OCI-LY7 (cell line): ENCODE results near the gene HEYL.

Experiments
- CTCF ChIP-seq: fragments of 200-600 bp; sonication (generic); conservative IDR thresholded peaks from 2 replicates; pipeline ENCODE4 v1.5.1; 2014; ENCODE audit warnings: mild to moderate bottlenecking, antibody characterized with exemption, low read length, moderate library complexity, mixed read lengths
- EZH2phosphoT487 ChIP-seq: fragments of 200-600 bp; sonication (generic); IDR thresholded peaks from 2 replicates; pipeline ENCODE4 v1.6.1; 2018; ENCODE audit warnings: low read depth, borderline replicate concordance, mild to moderate bottlenecking, mixed run types, antibody characterized with exemption, low read length, moderate library complexity, mixed read lengths

- TF ChIP-seq CTCF (no peak), EZH2phosphoT487 (no peak)
Observed at GRCh38 chr1:39685071-39685470, 45.6 kb upstream of the HEYL start.
